GM12878 (cell line): ENCODE data around the gene MILR1. TPM values are rescaled to one million over a fixed set of nuclear protein-coding genes. Genes with fewer than 3 reads are reported as not detected.

Source experiments
- ATAC-seq: fragments of 200-7000 bp; cut with Tn5 transposase; 3 replicates; pipeline ENCODE4 v1.9.1; 2020; ENCODE audit warnings: mild to moderate bottlenecking, moderate library complexity
- BruUV-seq: library from RNA; stranded (reverse); fragments of 400-500 nt; replicated peaks from 2 replicates; lab custom pipeline; 2021; lab: Mats Ljungman, UMichigan
- CTCF ChIA-PET: fragments of 300-600 bp; sonication (Branson Sonifier 250); formaldehyde crosslinking; extraction: SDS; loops from one replicate; lab custom pipeline; 2021; ENCODE audit warnings: inconsistent platforms; lab: Yijun Ruan, JAX
- POLR2A ChIA-PET: fragments of 350-600 bp; formaldehyde crosslinking; extraction: SDS; loops from one replicate; lab custom pipeline; 2021; ENCODE audit warnings: inconsistent platforms; lab: Charles Lee
- RAD21 ChIA-PET: fragments of 300-600 bp; sonication (Branson Sonifier 250); formaldehyde crosslinking; loops from one replicate; lab custom pipeline; 2023; ENCODE audit warnings: antibody characterized with exemption; ENCODE audit not compliant: unreplicated experiment; lab: Charles Lee
- SMC1A ChIA-PET: fragments of 300-600 bp; sonication (Branson Sonifier 250); formaldehyde crosslinking; loops from one replicate; lab custom pipeline; 2023; ENCODE audit not compliant: unreplicated experiment, uncharacterized antibody; lab: Charles Lee
- DNase-seq: peaks from one replicate; pipeline ENCODE4 v3.0.0-alpha.2; 2011; ENCODE audit warnings: low read depth, low spot score
- FAIRE-seq: peaks from 3 replicates; lab custom pipeline; 2011; peaks lifted over from hg19 to GRCh38; lab: Jason Lieb, UNC
- H2AFZ ChIP-seq: 2 replicates; pipeline ENCODE4 v1.6.0; 2011; ENCODE audit warnings: low read depth, low read length, control low read depth; ENCODE audit not compliant: control insufficient read depth
- H3K27ac ChIP-seq: 2 replicates; pipeline ENCODE4 v1.5.1; 2011; ENCODE audit warnings: control low read depth; ENCODE audit not compliant: control insufficient read depth, insufficient read depth
- H3K27me3 ChIP-seq, 2 experiments: replicated peaks in 1 of 2; 2 replicates each; pipeline versions ENCODE4 v1.6.0 to v1.6.1; 2011; ENCODE audit warnings: low read length in 1 of 2; ENCODE audit not compliant: control insufficient read depth in 2 of 2, insufficient read depth in 2 of 2
- H3K36me3 ChIP-seq, 2 experiments: 2 replicates each; pipeline ENCODE4 v1.5.1; 2011; ENCODE audit warnings: low read length in 1 of 2; ENCODE audit not compliant: control insufficient read depth in 2 of 2, insufficient read depth in 2 of 2
- H3K4me1 ChIP-seq: 2 replicates; pipeline ENCODE4 v1.6.1; 2011; ENCODE audit warnings: mild to moderate bottlenecking, low read length, moderate library complexity, mixed read lengths; ENCODE audit not compliant: control insufficient read depth, insufficient read depth
- H3K4me2 ChIP-seq: 2 replicates; pipeline ENCODE4 v1.6.0; 2011; ENCODE audit warnings: control low read depth; ENCODE audit not compliant: control insufficient read depth, insufficient read depth
- H3K4me3 ChIP-seq: fragments of 200-600 bp; sonication (generic); 2 replicates; pipeline ENCODE4 v1.5.1; 2016
- H3K79me2 ChIP-seq: 2 replicates; pipeline ENCODE4 v1.6.0; 2011; ENCODE audit warnings: low read length; ENCODE audit not compliant: control insufficient read depth, insufficient read depth
- H3K9ac ChIP-seq: 2 replicates; pipeline ENCODE4 v1.8.0; 2011; ENCODE audit warnings: low read length, control low read depth, mixed read lengths; ENCODE audit not compliant: control insufficient read depth, insufficient read depth
- H3K9me3 ChIP-seq: replicated peaks from 3 replicates; pipeline ENCODE4 v1.5.1; 2011; ENCODE audit warnings: mild to moderate bottlenecking, low read length; ENCODE audit not compliant: control insufficient read depth, insufficient read depth
- H4K20me1 ChIP-seq: 2 replicates; pipeline ENCODE4 v1.6.0; 2011; ENCODE audit not compliant: control insufficient read depth, insufficient read depth
- EGR1 ChIP-seq, 2 experiments: IDR thresholded peaks; 1 replicate in 1 of 2; 2 replicates in 1 of 2; pipeline ENCODE4 v1.6.1; 2011 to 2012; ENCODE audit warnings: low read depth in 2 of 2, low read length in 2 of 2, borderline replicate concordance in 1 of 2, mild to moderate bottlenecking in 1 of 2, moderate library complexity in 1 of 2
- FOS ChIP-seq: IDR thresholded peaks from 3 replicates; pipeline ENCODE4 v1.6.1; 2011; ENCODE audit warnings: borderline replicate concordance; ENCODE audit not compliant: insufficient read length; ENCODE audit errors: extremely low read depth
- FOXM1 ChIP-seq: IDR thresholded peaks from 2 replicates; pipeline ENCODE4 v1.6.1; 2012; ENCODE audit warnings: low read depth, mild to moderate bottlenecking, inconsistent platforms, low read length, moderate library complexity
- IKZF2 ChIP-seq, 2 experiments: fragments of 450-650 bp; IDR thresholded peaks; 2 replicates each; pipeline ENCODE4 v1.6.1; 2017; ENCODE audit warnings: mild to moderate bottlenecking in 2 of 2, moderate library complexity in 2 of 2
- JUNB ChIP-seq: IDR thresholded peaks from 2 replicates; pipeline ENCODE4 v1.6.1; 2016; ENCODE audit warnings: antibody characterized with exemption, mild to moderate bottlenecking
- MTA3 ChIP-seq: IDR thresholded peaks from 2 replicates; pipeline ENCODE4 v1.6.1; 2012; ENCODE audit warnings: low read length, inconsistent platforms, borderline replicate concordance
- POLR2AphosphoS2 ChIP-seq: IDR thresholded peaks from 2 replicates; pipeline ENCODE4 v1.6.1; 2011; ENCODE audit warnings: low read depth, mild to moderate bottlenecking, low read length, improper control_type of control experiment, moderate library complexity
- SMARCA5 ChIP-seq: fragments of 450-650 bp; IDR thresholded peaks from 2 replicates; pipeline ENCODE4 v1.6.1; 2017; ENCODE audit warnings: mild to moderate bottlenecking
- SP1 ChIP-seq: IDR thresholded peaks from one replicate; pipeline ENCODE4 v1.6.1; 2011; ENCODE audit warnings: low read depth, low read length
- TCF3 ChIP-seq: IDR thresholded peaks from 2 replicates; pipeline ENCODE4 v1.6.1; 2012; ENCODE audit warnings: low read depth, mild to moderate bottlenecking, low read length, borderline replicate concordance; ENCODE audit not compliant: insufficient read depth
- WRNIP1 ChIP-seq: IDR thresholded peaks from 2 replicates; pipeline ENCODE4 v1.6.1; 2011; ENCODE audit warnings: low read depth, low read length, improper control_type of control experiment, borderline replicate concordance
- ZNF217 ChIP-seq: fragments of 450-650 bp; IDR thresholded peaks from 2 replicates; pipeline ENCODE4 v1.6.1; 2017; ENCODE audit warnings: antibody characterized with exemption, mild to moderate bottlenecking
- WGBS: methylation state at CpG from one replicate; pipeline ENCODE4 v1.1.6; 2016; ENCODE audit warnings: low lambda C conversion rate; ENCODE audit not compliant: insufficient replicate concordance, insufficient coverage; ENCODE audit errors: missing lambda C conversion rate; 5-methylcytosine and 5-hydroxymethylcytosine counted together
- in situ Hi-C: fragments of 300-500 bp; cut with MboI; formaldehyde crosslinking; loops from 9 replicates; pipeline ENCODE4 v1.14.3; 2018; ENCODE audit warnings: mixed read lengths
- intact Hi-C: fragments of 100-400 bp; cut with micrococcal nuclease; formaldehyde crosslinking; loops from one replicate; pipeline ENCODE4 v1.14.2; 2022; ENCODE audit not compliant: unreplicated experiment
- polyA plus RNA-seq, 11 experiments: library from polyadenylated mRNA; depleted of rRNA in 4 of 11; unstranded in 6 of 11; stranded (reverse) in 5 of 11; fragments of >200 nt; fragmentation: Nextera tagmentation in 4 of 11; fragmentation: Illumina TruSeq in 1 of 11; extraction: Ambion mirVana in 4 of 11; extraction: Trizol in 1 of 11; gene quantifications; 1 replicate in 1 of 11; 2 replicates in 10 of 11; pipeline versions ENCODE4 v1.2.1 to v1.2.3, GENCODE V29; 2011 to 2016; ENCODE audit warnings: inconsistent platforms in 2 of 11, missing spikeins in 2 of 11, low read depth in 1 of 11
- total RNA-seq, 4 experiments: library from RNA; depleted of rRNA in 3 of 4; stranded (reverse); fragments of >200 nt in 3 of 4; fragmentation: Illumina TruSeq in 1 of 4; extraction: Trizol in 1 of 4; gene quantifications; 2 replicates each; pipeline versions ENCODE4 v1.2.1 to v1.2.3, GENCODE V29; 2013 to 2021
- TF ChIP-seq, protein P1 (sequence below): fragments of 450-650 bp; IDR thresholded peaks from 2 replicates; pipeline ENCODE4 v1.6.1; 2016; ENCODE audit warnings: mild to moderate bottlenecking
- TF ChIP-seq, protein P2 (sequence below), 3 experiments: IDR thresholded peaks in 2 of 3; conservative IDR thresholded peaks in 1 of 3; 2 replicates each; pipeline ENCODE4 v1.5.1; 2011; ENCODE audit warnings: low read depth in 3 of 3, low read length in 3 of 3, mild to moderate bottlenecking in 3 of 3, control low read depth in 2 of 3, moderate library complexity in 2 of 3, inconsistent platforms in 1 of 3, mixed read lengths in 1 of 3; ENCODE audit not compliant: control insufficient read depth in 2 of 3, insufficient read depth in 1 of 3; ENCODE audit errors: extremely low read depth in 1 of 3

MILR1 gene
- total and polyA plus RNA-seq, 10 of the 15 experiments (the other 5 are each of a cell fraction or from before 2014, with no cell fraction given), result 2.0 to 47.2 (median 17.2) TPM

DNA sequence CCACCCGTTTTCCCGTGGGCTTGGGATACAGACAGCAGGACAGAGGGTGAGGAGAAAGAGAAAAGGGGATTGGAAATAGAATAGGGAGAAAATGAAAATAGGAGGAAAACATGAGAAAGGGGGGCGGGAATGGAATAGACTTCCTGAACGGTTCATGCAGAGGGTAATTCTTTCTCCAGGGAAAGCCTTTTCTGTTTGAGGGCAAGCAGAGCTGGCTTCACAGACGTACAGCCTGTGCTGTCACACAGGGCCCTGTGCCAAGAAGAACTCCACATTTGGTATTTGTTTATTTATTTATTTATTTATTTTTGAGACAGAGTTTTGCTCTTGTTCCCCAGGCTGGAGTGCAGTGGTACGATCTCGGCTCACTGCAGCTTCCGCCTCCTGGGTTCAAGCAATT is 12.0 kb downstream of the MILR1 start:
- RAD21 ChIA-PET, result no interaction called here
- Histone ChIP-seq H3K4me1 (peaks cover 16% of the 10 kb centered on the region), H3K9me3 (no peaks in the 10 kb centered on the region; the same call in 2 of the 3 replicates), H3K79me2 (no peaks in the 10 kb centered on the region), H3K4me3 (no peak overlapping the region), H3K27ac (no peak overlapping the region), H3K4me2 (no peak overlapping the region), H3K36me3 (no peaks in the 10 kb centered on the region), H3K9ac (no peak overlapping the region), H4K20me1 (no peaks in the 10 kb centered on the region), H2AFZ (no peak overlapping the region), H3K27me3 (no peaks in the 10 kb centered on the region)
- intact Hi-C loops (no loop called here), in situ Hi-C loops (no loop called here)
- SMC1A ChIA-PET, result interaction anchor here (1.2 kb wide), 1 partner anchor 40 kb away, joined by 4 read pairs; no protein-coding TSS in a partner anchor
- CTCF ChIA-PET, result no interaction called here
- TF ChIP-seq SMARCA5 (no peak), FOXM1 (no peak), WRNIP1 (no peak), TCF3 (no peak), EGR1 (IDR thresholded peaks at IDR 0.05; ENCODE audit: borderline replicate concordance in 1 of 2, low read depth in 2 of 2, low read length in 2 of 2) (no peak), JUNB (no peak), SP1 (no peak), IKZF2 (IDR thresholded peaks at IDR 0.05) (no peak), MTA3 (no peak), ZNF217 (no peak), POLR2AphosphoS2 (no peak), FOS (no peak)
- TF ChIP-seq, protein P1, sequence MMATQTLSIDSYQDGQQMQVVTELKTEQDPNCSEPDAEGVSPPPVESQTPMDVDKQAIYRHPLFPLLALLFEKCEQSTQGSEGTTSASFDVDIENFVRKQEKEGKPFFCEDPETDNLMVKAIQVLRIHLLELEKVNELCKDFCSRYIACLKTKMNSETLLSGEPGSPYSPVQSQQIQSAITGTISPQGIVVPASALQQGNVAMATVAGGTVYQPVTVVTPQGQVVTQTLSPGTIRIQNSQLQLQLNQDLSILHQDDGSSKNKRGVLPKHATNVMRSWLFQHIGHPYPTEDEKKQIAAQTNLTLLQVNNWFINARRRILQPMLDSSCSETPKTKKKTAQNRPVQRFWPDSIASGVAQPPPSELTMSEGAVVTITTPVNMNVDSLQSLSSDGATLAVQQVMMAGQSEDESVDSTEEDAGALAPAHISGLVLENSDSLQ, result no peak
- TF ChIP-seq, protein P2, sequence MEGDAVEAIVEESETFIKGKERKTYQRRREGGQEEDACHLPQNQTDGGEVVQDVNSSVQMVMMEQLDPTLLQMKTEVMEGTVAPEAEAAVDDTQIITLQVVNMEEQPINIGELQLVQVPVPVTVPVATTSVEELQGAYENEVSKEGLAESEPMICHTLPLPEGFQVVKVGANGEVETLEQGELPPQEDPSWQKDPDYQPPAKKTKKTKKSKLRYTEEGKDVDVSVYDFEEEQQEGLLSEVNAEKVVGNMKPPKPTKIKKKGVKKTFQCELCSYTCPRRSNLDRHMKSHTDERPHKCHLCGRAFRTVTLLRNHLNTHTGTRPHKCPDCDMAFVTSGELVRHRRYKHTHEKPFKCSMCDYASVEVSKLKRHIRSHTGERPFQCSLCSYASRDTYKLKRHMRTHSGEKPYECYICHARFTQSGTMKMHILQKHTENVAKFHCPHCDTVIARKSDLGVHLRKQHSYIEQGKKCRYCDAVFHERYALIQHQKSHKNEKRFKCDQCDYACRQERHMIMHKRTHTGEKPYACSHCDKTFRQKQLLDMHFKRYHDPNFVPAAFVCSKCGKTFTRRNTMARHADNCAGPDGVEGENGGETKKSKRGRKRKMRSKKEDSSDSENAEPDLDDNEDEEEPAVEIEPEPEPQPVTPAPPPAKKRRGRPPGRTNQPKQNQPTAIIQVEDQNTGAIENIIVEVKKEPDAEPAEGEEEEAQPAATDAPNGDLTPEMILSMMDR (IDR thresholded peaks at IDR 0.05 in 2 of 3, conservative IDR thresholded peaks at IDR 0.05 in 1 of 3; ENCODE audit: control insufficient read depth in 2 of 3, extremely low read depth in 1 of 3, insufficient read depth in 1 of 3, low read depth in 3 of 3, low read length in 3 of 3), result no peak
- POLR2A ChIA-PET, result interaction anchor here (0.9 kb wide), 1 partner anchor 45 kb away, joined by 3 read pairs; the partner anchor contains the start of gene DDX5
- DNase-seq, result no peak
- BruUV-seq, result no TSS peak
- 78% methylated on average over 8 of the region's 8 CpGs for WGBS
- ATAC-seq, result no peak
- FAIRE-seq, result no peak
